GM12874 (cell line): ENCODE results near the gene BRSK2.

Experiments
- TF ChIP-seq, protein P1 (sequence below): IDR thresholded peaks from 2 replicates; pipeline ENCODE4 v1.5.1; 2011; ENCODE audit warnings: low read depth, mild to moderate bottlenecking, control low read depth, low read length, moderate library complexity; ENCODE audit not compliant: insufficient read depth

BRSK2 gene

GRCh38 chr11:1387961-1388762, 1.6 kb upstream of the BRSK2 start:
- TF ChIP-seq, protein P1, sequence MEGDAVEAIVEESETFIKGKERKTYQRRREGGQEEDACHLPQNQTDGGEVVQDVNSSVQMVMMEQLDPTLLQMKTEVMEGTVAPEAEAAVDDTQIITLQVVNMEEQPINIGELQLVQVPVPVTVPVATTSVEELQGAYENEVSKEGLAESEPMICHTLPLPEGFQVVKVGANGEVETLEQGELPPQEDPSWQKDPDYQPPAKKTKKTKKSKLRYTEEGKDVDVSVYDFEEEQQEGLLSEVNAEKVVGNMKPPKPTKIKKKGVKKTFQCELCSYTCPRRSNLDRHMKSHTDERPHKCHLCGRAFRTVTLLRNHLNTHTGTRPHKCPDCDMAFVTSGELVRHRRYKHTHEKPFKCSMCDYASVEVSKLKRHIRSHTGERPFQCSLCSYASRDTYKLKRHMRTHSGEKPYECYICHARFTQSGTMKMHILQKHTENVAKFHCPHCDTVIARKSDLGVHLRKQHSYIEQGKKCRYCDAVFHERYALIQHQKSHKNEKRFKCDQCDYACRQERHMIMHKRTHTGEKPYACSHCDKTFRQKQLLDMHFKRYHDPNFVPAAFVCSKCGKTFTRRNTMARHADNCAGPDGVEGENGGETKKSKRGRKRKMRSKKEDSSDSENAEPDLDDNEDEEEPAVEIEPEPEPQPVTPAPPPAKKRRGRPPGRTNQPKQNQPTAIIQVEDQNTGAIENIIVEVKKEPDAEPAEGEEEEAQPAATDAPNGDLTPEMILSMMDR = 0 out of 2 replicates have a peak, but pooled peaks have one; percentile 9

DNA sequence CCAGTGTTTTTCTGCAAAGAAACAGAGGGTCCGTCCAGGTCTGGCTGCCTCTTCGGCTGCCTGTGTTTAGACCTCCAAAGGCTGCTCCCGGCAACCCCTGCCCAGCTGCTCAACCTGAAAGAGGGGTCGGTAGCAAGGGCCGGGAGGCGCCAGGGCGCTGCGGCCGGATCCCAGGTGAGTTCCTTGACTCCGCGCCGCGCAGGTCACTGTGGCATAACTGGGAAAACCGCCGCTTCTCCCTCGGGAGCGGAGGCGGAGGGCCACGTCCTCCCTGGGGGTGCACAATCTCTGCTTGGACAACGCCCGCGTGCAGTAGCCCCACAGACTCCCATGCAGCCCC, 1.0 kb upstream of the BRSK2 start:
- TF ChIP-seq, protein P1 = no peak

DNA sequence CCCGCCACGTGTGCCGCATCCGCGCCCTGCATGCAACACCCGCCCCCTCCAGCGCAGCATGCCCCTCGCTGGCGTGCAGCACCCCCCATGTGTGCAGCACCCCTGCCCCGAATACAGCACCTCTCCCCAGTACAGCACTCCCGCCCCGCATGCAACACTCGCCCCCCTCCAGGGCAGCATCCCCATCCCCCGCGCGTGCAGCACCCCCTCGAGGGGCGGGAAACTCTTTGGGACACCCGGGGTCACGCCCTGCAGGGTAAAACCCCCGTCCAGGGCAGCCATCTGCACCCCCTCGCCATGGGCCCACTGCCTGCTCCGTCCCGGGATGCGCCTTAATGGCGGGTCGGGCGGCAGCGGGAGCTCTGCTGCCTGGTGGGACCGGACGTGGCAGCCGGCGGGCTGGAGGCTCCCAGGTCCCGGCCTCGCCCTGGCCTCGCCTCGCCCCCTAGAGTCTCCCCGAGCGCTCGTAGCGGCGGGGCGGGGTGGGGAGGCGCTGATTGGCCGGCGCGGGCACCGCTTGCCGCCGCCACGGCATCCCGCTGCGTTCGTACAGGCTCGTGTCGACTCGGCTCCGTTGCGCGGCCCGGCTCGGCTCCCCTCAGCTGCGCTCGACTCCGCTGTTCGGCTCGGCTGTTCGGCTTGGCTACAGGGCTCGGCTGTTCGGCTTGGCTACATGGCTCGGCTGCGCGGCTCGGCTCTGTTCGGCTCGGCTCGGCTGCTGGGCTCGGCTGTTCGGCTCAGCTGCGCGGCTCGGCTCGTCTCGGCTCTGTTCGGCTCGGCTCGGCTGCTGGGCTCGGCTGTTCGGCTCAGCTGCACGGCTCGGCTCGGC, 417 bp upstream of the BRSK2 start:
- TF ChIP-seq, protein P1 = no peak

GRCh38 chr11:1390569-1391164, 933 bp downstream of the BRSK2 start:
- TF ChIP-seq, protein P1 = no peak

- TF ChIP-seq, protein P1 = no peak
Measured at GRCh38 chr11:1391165-1392075, 1.7 kb downstream of the BRSK2 start.

DNA sequence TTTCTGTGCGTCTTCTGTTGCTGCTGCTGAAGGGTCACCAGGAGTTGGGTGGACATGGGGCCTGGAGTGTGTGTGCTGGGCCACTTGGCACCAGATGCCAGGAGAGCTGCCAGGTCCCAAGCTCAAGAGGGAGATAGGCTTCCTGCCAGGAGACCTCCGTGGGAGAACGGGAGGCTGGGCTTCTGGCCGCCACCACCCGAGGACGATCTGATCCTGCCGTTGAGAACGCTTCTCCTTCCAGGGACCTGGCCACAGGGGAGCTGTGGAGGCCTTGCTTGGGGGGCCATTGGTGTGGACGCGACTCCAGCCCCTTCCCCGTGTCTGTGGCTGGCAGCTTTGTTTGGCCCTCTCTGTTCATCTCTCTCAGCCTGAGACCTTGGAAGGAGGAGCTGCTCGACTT, 2.4 kb downstream of the BRSK2 start:
- TF ChIP-seq, protein P1 = no peak
